ENCODE measurements around the gene KLHL40.

The KLHL40 gene

GRCh38 chr3:42728668-42729364 lies 43.5 kb downstream of the KLHL40 start:
- no peak for DNase-seq

DNA sequence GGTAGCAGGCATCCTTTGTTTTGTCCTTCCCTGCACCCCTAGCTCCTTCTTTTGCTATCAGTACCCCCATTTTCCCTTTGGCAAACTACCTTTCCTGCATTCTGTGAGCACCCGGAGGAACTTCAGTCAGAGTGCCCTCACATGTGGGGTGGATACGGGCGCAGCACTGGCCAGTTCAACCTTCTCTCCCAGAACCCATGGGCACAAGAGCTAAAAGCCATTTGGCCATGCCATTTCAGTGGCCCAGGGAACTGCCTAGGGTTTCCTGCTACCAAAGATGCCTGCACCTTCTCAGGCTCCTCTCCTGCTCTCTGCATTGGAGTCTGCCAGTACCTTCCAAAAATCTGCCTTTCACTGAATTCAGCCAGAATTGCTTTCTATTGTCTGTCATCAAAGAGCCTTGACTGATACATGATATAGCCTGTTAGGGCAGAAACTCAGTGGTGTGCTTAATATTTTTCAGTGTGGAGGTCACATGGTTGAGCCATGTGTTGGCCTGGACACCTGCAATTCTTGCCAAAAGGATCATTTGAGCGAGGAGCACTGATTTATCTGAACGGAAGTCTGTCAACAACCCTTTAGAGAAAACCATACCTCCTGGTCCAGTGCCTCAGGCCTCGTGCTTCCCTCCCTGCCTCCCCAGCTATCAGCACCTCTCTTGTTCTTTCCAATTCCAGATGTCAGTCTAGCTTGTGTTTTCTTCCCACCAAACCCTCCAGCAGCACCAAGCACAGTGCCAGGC lies 44.2 kb downstream of the KLHL40 start:
- no peak for DNase-seq

GRCh38 chr3:42730294-42730693 lies 45.0 kb downstream of the KLHL40 start:
- no peak for DNase-seq

GRCh38 chr3:42730706-42731420 lies 45.5 kb downstream of the KLHL40 start:
- no peak for DNase-seq

- DNase-seq = no peak
Observed at GRCh38 chr3:42731476-42732195, 46.3 kb downstream of the KLHL40 start.

- no peak for DNase-seq
Observed at GRCh38 chr3:42732196-42732828, 47.0 kb downstream of the KLHL40 start.

- no peak for DNase-seq
Observed at GRCh38 chr3:42732829-42733459, 47.6 kb downstream of the KLHL40 start.

DNA sequence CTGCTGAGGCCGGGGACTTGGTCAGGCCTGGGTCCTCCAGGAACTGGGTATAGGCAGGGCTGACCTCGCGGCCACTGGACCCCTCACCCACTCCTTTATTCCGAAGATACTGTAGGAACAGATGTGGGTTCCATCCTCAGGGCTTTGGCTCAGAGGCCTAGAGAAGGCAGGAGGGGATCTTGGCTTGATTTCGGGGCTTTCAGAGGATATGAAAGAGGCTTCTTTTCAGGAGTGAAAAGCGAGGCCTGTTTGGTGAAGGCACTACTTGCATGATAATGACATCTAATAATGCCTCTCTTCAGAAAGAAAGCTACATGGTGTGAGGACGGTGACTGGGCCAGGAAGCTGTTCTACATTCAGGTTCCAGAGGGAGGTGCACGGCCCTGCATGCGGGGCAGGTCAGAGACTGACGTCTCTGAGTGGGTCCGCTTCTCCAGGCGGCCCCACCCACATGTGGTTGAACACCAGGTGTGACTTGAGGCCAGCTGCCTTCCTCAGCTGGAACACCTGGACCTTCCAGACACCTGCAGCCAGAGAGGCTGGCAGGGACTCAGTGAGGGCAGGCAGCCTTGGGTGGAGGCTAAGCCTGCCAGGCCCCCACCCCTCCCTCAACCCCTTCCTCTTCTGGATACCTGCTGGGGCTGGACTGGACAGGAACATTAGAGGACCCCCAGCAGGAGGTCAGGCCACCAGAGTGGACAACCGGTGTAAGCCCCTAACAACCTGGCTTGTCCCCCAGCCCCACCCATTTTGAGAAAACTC lies 48.3 kb downstream of the KLHL40 start:
- no peak for DNase-seq

DNA sequence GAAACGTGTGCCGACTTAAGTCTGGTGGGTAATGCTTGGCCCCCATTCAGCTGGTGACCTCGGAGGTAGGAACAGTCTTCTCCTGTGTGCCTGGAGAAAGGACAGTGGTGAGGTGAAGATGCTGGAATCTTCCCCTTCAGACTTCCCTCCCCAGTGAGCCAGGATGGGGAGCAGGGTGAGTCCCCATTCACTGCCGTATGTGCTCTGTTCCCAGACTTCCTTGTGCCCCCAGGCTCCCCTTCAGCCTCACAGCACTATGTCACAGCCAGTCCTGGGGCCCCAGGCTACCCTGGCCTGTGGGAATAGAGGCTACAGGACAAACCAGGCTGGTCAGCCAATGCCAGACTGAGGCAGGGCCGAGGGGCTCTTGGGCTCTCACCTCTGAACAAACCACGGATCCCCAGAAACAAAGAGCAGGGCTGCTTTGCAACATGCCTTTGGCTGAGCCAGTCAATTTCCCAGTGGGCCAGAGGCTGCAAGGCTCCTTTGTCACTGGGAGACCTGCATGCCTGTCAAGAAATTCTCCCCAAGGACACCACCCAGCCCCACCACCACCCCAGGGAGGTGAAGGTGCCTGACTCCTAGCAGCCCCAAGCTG lies 49.0 kb downstream of the KLHL40 start:
- DNase-seq = no peak

DNA sequence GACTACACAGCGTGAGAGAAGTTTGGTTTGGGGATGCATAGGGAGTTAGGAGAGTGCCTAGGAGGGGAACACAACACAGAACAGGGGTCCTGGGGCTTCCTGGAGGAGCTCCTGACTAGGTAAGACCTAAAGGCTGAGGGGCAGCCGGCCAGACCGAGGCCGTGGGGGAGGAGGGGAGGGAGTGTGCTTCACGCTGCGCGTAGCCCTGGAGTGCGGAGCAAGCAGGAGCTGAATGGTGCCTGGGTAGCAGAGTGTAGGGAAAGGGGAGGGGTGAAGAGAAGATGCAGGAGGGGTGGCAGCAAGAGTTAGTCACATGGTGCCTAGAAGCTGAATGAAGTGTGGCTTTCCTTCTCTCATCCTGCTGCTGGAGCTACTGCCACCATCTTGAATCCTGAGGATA lies 49.7 kb downstream of the KLHL40 start:
- DNase-seq = no peak

- DNase-seq = no peak
Observed at GRCh38 chr3:42735615-42736014, 50.3 kb downstream of the KLHL40 start.

DNA sequence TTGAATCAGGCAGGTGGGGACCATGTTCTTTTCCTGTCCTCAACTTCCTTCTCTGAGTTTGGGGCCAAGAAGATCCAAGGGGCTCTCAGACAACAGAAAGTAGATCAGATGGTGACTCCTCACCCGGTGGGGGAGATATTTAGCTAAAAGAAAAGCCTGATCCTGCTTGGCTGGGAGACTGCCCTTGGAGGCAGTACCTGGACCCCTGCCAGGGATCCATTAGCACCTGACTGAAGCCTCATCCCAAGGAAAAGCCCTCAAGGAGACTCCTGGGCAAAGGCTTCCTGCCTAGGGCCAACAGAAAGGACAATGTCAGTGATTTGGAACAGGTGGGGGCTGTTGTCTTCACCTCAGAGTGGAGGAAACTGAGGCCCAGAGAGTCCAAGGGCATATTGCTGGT lies 50.7 kb downstream of the KLHL40 start:
- no peak for DNase-seq

DNA sequence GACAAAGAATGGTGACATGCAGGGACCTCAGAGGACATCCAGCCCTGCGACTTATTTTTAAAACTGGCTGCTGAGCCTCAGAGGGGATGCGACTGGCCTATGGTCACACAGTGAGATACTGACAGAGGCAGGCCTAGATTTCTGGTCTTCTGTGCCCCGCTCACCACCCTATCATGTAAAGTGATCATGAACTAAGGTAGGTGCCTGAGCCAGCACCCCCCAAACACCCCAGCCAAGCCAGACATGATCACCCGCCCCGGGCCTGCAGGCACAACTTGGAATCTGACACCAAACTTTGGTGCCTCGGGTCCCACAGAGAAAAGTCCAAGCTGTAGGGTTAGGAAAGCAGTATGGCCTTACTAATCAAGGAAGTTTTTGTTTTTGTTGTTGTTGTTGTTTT lies 51.2 kb downstream of the KLHL40 start:
- no peak for DNase-seq

DNA sequence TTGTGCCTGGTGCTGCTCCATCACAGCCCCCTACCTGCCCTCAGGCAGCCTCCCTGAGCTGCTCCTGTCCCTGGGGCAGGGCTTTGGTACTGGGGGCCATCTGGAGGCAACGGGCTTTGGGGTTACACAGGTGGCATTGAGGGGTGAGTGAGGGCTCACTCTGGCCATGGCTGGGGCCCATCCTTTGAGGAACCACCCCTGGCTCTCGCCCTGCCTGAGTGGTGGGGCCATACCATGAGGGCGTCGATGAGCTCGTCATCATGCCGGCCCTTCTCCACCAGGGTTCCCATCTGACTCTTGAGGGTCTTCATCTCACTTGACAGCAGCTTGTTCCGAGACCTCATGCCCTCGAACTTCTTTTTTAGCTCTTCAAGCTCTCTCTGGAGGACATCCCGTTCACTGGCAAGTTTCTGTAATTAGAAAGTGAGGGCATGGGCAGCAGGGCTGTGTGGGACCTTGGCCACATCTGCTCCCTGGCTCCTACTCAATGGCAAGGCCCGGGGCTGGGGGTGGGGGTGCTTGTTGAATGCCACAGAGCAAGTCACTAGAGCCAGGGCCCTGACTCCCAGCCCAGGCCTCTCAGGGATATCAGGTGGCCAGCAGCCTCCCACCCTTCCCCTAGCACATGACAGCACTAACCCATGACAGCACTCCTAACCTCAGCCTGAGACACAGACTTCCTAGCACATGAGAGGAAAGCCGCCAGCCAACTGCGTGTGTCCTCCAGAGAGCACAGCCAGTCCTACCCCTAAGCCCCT lies 54.2 kb downstream of the KLHL40 start:
- DNase-seq = no peak

- DNase-seq = no peak
Observed at GRCh38 chr3:42741796-42742195, 56.5 kb downstream of the KLHL40 start.
